ENCODE measurements around the gene LMAN1L. TPM values are rescaled to one million over a fixed set of nuclear protein-coding genes. Genes with fewer than 3 reads are reported as not detected.

The LMAN1L gene
- total RNA-seq, 2 donors from 2014 or later, result 0.82 to 1.6 TPM

DNA sequence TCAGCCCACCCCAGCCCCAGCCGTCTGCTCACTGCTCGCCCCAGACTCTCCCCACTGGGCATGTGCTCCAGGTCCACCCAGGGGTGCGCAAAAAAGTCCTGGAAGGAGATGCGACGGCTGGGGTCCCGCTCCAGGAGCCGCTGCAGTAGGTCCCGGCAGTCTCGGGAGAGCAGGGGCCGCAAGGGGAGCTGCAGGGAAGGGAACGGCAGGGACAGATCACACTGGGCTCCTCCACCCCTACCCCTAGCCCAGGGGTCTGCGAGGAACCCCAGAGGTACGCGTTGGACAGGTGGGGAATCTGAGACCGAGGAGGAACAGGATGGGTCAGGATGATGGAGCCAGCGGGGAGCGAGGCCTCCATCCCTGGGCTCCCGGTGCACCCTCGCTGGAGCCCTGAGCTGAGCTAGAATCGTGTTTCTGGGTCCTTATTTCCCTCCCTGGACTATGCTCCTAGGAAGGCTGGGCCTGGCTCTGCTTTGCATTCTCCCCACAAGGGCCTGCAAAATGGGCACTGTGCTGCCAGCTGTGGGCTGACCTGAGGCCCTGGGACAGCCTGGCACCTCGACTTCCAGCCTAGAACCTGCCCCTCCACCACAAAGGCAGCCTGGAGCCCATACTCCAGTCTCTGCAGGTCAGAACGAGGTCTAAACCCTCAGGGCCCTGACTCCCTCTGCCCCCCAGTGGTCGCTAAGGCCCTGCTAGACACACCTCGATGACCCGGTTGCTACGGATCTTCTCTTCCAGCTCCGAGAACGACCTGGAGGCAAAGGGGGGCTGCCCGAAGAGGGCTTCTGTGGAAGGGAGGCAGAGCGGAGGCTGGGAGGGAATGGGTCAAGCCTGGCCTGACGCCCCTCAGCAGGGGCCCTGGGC is 27.1 kb downstream of the LMAN1L start:
- no peak for ATAC-seq (replicated peaks)
- H3K36me3 Mint-ChIP-seq (ENCODE audit: low read depth), result peaks cover 56% of the 10 kb centered on the region
- no peaks in the 10 kb centered on the region for H3K9me3 Mint-ChIP-seq
- H3K27me3 Mint-ChIP-seq, result no peaks in the 10 kb centered on the region
- H3K27ac Mint-ChIP-seq, result no peak overlapping the region
- H3K4me3 Mint-ChIP-seq, result no peak overlapping the region
- peaks cover 23% of the 10 kb centered on the region for H3K4me1 Mint-ChIP-seq

DNA sequence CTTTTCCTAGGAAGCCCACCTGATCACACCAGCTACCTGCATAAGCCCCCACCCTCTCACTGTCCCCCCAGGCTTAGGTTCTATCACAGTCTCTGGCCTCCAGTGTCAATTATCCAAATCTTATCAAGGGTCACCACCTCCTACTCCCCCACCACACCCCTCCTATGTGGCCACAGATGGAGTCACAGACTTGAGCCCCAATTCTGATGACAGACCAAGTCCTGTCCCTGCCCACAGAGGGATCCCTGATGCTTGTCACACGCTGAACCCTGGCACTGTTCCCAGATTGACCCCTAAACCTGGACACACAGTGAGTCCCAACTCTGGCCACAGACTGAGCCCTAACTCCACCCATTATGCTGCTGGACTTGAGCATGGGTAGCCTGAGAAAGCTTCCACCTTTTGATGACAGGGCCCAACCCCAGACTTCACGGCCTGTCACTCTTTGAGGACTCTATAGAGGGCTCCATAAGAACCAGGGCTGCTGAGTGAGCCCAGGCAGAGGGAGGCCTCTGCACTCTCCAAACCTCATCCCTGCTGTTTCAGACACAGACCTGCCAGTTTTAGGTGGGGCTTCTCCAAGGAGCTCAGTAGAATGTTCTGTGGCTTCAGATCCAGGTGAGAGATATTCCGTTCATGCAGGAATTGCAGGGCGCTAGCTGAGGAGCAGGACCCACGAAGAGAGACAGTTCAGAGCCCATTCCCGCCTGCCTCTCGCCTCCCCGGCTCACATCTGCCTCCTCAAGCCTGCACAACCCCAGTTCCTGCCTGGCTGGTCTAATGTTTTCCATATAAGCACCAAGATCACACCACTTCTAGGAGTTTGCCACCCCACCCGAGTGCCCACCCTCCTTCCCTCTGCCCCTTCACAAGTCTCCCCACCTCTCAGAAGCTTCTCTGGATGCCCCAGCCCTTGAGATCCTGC is 28.5 kb downstream of the LMAN1L start:
- H3K4me3 Mint-ChIP-seq, result peak overlapping the region; percentile 83
- peaks cover 24% of the 10 kb centered on the region for H3K4me1 Mint-ChIP-seq
- peak overlapping the region; percentile 80 for H3K27ac Mint-ChIP-seq
- H3K9me3 Mint-ChIP-seq, result no peaks in the 10 kb centered on the region
- no peaks in the 10 kb centered on the region for H3K27me3 Mint-ChIP-seq
- H3K36me3 Mint-ChIP-seq (ENCODE audit: low read depth), result peaks cover 60% of the 10 kb centered on the region
- no peak for ATAC-seq (replicated peaks)

DNA sequence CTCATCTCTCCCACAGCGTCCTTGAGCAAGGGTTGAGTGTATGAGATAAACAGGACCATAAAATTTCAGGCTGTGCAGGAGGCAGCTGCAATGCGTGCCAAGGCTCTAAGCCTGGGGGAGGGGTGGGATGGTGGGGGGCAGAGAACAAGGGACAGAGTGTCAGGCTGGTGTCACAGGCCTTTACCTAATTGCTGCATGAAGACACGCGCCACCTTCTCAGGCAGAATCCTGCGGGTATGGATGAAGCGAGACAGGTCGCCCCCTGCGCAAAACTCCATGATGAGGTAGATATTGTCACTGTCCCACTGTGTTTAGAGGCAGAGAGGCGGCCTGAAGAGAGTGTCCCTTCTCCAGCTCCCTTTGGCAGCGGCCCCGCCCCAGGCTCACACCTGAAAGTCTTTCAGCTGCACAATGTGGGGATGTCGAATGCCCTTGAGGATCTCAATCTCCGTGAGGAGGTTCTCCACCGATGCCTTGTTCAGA is 29.3 kb downstream of the LMAN1L start:
- Mint-ChIP-seq H3K4me1 (peaks cover 24% of the 10 kb centered on the region), H3K27ac (peak overlapping the region; percentile 80), H3K4me3 (peak overlapping the region; percentile 83), H3K9me3 (no peaks in the 10 kb centered on the region), H3K36me3 (ENCODE audit: low read depth) (peaks cover 63% of the 10 kb centered on the region), H3K27me3 (no peaks in the 10 kb centered on the region)
- no peak for ATAC-seq (replicated peaks)

DNA sequence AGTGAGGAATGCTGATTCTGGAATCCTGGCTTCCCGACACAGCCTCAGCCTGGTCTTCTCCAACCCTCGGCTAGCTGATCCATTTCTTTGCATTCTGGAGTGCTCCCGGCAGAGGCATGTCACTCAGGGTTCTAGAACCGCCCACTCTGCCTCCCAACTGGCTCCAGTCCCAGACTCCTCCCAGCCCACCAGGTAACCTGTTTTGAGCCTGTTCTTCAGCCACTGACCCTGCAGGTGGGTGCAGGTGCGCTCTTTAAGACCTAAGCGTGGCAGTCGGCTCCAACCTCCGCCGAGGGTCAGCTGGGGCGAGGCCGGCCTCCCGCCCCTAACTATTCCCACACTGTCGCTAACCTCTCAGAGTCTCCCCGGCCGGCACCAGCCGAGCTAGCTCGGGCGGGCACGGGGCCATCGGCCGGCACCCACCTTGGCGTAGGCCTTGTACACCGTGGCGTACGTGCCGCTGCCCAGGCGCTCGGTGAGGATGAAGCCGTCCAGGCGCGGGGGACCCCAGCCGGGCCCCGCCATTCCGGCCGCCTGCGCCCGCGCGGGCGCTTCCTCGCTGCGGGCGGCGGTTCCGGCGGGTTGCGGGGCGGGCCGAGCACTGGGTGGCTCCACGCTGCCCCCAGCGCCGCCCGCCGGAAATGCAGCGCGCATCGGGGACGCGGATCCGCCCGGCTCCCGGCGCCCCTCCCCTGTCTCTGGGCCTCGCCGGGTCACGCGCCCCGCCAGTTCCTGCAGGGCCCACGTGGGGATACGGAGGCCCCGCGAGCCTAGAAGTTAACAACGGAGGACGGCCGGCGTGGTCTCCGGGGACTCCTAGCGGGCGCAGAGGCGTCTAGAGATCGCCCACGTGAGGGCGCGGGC is 30.2 kb downstream of the LMAN1L start, which contains the start of gene ULK3:
Gene ULK3, minus strand, starts transcription at position 576 of the 864 bp plus-strand sequence. Its CDS starts 51 bp downstream, at position 525.
- Mint-ChIP-seq H3K27ac (peak within 1 kb of the TSS; percentile 92), H3K9me3 (no peaks in the 10 kb centered on the region), H3K36me3 (ENCODE audit: low read depth) (peaks cover 63% of the 10 kb centered on the region), H3K4me3 (peak within 1 kb of the TSS; percentile 83), H3K27me3 (no peaks in the 10 kb centered on the region), H3K4me1 (peaks cover 24% of the 10 kb centered on the region)
- ATAC-seq (replicated peaks), result peak; percentile 84

DNA sequence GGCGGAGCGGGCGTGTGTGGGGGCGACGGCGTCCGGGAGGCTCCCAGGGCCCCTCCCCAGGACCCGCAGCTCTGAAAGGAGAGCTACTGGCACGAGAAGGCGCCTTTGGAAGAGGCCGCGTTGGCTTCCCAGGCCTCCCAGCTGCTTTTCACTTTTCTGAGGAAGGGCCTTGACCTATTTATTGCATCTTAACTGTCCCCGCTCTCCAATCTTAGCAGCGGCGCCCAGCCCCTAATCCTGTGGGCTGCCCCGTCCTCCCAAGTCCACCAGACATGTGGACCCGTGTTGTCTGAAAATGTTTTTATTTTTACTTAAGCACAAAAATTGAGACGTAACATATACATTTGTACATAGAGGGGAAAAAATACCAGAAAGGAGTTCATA is 30.8 kb downstream of the LMAN1L start:
- H3K27ac Mint-ChIP-seq, result peak overlapping the region; percentile 80
- ATAC-seq (replicated peaks), result no peak
- peak overlapping the region; percentile 83 for H3K4me3 Mint-ChIP-seq
- peaks cover 24% of the 10 kb centered on the region for H3K4me1 Mint-ChIP-seq
- peaks cover 68% of the 10 kb centered on the region for H3K36me3 Mint-ChIP-seq (ENCODE audit: low read depth)
- H3K9me3 Mint-ChIP-seq, result no peaks in the 10 kb centered on the region
- no peaks in the 10 kb centered on the region for H3K27me3 Mint-ChIP-seq

DNA sequence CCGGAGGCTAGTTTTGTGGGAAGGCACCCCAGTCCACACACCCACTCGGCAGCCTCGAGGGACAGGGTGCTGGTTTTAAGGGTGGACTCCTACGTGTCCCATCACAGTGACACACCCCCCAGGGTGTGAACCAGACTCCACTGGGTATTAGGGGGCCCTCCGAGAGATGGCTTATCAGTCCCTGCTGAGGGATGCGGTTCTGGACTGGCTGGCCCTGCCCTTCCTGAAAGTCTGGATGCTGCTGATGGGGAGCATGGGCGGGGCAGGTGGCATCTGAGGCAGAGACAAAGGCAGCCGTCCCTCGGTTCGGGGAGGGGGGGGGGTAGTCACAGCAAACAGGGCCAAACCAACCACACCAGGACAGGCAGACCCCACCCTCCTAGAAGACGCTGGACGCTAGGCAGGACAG is 31.3 kb downstream of the LMAN1L start:
- ATAC-seq (replicated peaks), result no peak
- H3K36me3 Mint-ChIP-seq (ENCODE audit: low read depth), result peaks cover 71% of the 10 kb centered on the region
- peak overlapping the region; percentile 92 for H3K27ac Mint-ChIP-seq
- peak overlapping the region; percentile 83 for H3K4me3 Mint-ChIP-seq
- no peaks in the 10 kb centered on the region for H3K9me3 Mint-ChIP-seq
- peaks cover 24% of the 10 kb centered on the region for H3K4me1 Mint-ChIP-seq
- no peaks in the 10 kb centered on the region for H3K27me3 Mint-ChIP-seq

DNA sequence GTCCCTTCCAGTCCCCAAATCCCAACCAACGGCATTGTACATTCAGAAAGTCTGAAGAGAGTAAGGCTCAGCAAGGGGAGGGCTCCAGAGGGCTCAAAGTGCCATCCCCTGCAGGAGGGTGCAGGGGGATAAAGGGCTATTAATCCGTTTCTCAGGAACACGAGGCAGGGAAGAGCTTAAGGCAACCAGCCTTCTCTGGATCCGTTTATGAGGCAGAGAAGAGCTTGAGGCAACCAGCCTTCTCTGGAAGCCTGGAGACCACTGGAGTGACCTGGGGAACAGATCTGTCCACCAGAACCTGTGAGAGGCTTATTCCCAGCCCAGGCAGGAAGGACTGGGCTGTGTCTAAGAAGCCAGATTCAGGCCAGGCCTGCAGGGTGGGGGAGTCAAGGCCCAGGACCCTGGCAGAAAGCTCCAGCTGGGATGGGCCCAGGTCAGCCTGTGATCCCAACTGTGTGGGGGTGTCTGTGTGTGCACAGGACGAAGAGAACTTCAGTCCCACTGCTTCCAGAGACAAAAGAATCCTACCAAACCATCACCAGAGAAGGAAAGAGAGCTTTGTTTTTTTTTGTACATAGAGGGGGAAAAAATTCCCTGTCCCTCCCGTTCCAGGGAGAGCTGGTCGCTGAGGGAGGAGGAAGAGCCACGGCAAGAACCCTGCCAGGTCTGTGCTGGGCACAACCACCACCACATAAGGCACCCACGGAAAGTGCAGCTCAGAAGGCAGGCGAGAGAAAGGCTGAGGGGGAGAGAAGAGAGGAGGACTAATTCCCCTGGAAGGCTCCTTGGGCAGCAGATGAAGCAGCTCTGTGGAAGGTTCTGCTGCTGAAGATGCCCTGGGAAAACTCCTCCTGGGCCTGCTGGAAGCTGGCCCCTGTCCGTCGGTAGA is 31.9 kb downstream of the LMAN1L start:
- Mint-ChIP-seq H3K9me3 (no peaks in the 10 kb centered on the region), H3K4me1 (peaks cover 24% of the 10 kb centered on the region), H3K27ac (peak overlapping the region; percentile 92), H3K36me3 (ENCODE audit: low read depth) (peaks cover 71% of the 10 kb centered on the region), H3K4me3 (peak overlapping the region; percentile 83), H3K27me3 (no peaks in the 10 kb centered on the region)
- ATAC-seq (replicated peaks), result peak; percentile 10

DNA sequence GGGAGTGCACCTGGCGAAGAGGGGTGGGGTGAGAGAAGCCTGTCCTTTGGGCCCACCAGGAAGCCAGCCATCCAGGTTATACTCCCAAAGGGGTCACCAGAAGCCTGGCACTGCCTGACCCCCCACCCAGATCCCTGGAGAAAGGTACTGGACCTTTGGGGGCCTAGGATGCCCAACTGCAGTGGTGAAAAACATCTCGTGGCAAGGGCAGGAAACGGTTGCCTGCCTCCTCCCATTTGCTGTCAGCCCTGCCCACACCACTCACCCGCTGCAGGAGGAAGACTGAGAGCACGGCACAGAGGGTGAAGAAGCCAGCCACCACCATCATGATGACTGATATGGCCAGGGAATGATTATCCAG is 32.6 kb downstream of the LMAN1L start:
- ATAC-seq (replicated peaks), result peak; percentile 72
- Mint-ChIP-seq H3K4me3 (peak overlapping the region; percentile 83), H3K9me3 (no peaks in the 10 kb centered on the region), H3K27ac (peak overlapping the region; percentile 92), H3K27me3 (no peaks in the 10 kb centered on the region), H3K4me1 (peaks cover 24% of the 10 kb centered on the region), H3K36me3 (ENCODE audit: low read depth) (peaks cover 76% of the 10 kb centered on the region)

DNA sequence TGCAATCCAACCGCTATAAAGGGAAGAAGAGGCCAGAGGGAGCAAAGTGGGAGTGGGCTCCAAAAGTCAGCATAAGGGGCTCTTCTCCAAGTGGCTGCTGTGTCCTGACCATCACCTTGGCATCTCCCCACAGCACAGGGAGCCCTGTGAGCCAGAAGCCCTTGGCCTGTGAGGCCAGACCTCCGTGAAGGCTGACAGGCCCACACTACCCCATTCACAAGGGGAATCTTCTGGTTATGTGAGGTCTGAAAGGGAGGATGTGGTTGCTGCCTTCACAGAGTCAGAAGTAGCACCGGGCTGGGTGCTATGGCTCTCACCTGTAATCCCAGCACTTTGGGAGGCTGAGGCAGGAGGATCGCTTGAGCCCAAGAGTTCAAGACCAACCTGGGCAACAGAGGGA is 32.9 kb downstream of the LMAN1L start:
- H3K36me3 Mint-ChIP-seq (ENCODE audit: low read depth), result peaks cover 79% of the 10 kb centered on the region
- H3K27me3 Mint-ChIP-seq, result no peaks in the 10 kb centered on the region
- H3K9me3 Mint-ChIP-seq, result no peaks in the 10 kb centered on the region
- peaks cover 24% of the 10 kb centered on the region for H3K4me1 Mint-ChIP-seq
- ATAC-seq (replicated peaks), result peak; percentile 22
- H3K4me3 Mint-ChIP-seq, result peak overlapping the region; percentile 83
- peak overlapping the region; percentile 92 for H3K27ac Mint-ChIP-seq

DNA sequence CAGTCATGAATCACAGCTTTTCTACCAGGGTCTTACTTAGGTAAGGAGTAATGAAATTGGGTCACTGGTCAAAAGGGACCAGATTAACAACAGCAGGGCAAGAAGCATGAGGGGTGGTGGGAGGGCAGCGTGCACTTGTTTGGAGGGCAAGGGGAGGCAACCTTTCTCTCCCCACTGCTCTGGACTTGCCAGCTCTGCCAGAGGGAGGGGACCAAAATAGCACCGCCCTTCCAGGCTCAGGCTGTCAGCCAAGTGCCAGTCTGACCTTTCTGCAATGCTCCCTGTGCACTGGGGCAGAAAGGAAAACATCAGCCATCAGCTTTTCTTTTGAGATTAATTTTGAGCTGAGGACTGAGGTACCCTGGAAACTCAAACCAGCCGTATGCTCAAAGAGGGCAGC is 34.8 kb downstream of the LMAN1L start:
- peaks cover 85% of the 10 kb centered on the region for H3K36me3 Mint-ChIP-seq (ENCODE audit: low read depth)
- peaks cover 12% of the 10 kb centered on the region for H3K4me1 Mint-ChIP-seq
- no peak for ATAC-seq (replicated peaks)
- H3K27me3 Mint-ChIP-seq, result no peaks in the 10 kb centered on the region
- H3K4me3 Mint-ChIP-seq, result no peak overlapping the region
- no peaks in the 10 kb centered on the region for H3K9me3 Mint-ChIP-seq
- peak overlapping the region; percentile 63 for H3K27ac Mint-ChIP-seq

DNA sequence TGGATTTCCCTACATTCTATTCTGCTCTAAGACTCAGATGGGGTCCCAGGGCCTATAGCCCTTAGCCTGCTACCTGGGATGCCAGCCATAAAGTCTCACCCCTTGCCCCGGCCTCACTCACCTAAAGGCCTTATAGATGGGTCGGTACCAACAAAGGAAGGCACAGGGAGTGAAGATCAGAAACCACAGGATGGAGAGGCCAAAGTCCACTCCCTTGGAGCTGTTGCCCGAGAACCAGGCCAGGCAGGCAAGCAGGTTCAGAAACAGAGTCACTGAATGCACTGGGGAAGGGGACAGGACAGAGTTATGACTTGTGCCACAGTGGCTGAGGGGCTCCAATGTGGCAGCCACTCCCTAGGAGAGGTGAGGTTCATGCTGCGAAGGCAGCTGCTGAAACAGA is 37.8 kb downstream of the LMAN1L start:
- no peak for ATAC-seq (replicated peaks)
- peaks cover 88% of the 10 kb centered on the region for H3K36me3 Mint-ChIP-seq (ENCODE audit: low read depth)
- no peaks in the 10 kb centered on the region for H3K27me3 Mint-ChIP-seq
- peaks cover 2% of the 10 kb centered on the region for H3K4me1 Mint-ChIP-seq
- no peak overlapping the region for H3K4me3 Mint-ChIP-seq
- no peak overlapping the region for H3K27ac Mint-ChIP-seq
- no peaks in the 10 kb centered on the region for H3K9me3 Mint-ChIP-seq

DNA sequence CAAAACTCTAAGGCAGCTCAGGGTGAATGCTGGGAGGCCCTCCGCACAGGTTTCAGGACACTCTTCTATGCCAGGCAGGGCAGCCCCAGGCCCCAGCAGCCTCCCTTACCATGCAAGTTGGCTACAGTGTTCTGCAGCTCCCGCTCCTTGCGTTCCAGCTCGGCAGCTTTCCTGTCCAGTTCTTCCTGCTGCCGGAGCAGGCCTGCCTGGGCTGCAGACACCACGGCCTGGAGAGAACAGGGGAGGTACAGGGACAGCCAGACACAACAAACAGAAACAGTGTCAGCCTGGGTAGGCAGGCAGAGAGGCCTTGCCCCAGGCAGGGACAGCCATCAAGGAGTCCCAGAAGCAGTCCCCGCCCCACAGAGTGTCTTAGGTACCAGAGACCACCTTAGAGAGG is 39.3 kb downstream of the LMAN1L start:
- H3K9me3 Mint-ChIP-seq, result no peaks in the 10 kb centered on the region
- no peaks in the 10 kb centered on the region for H3K27me3 Mint-ChIP-seq
- peaks cover 74% of the 10 kb centered on the region for H3K36me3 Mint-ChIP-seq (ENCODE audit: low read depth)
- H3K4me1 Mint-ChIP-seq, result peaks cover 3% of the 10 kb centered on the region
- ATAC-seq (replicated peaks), result no peak
- H3K27ac Mint-ChIP-seq, result peak overlapping the region; percentile 52
- no peak overlapping the region for H3K4me3 Mint-ChIP-seq

DNA sequence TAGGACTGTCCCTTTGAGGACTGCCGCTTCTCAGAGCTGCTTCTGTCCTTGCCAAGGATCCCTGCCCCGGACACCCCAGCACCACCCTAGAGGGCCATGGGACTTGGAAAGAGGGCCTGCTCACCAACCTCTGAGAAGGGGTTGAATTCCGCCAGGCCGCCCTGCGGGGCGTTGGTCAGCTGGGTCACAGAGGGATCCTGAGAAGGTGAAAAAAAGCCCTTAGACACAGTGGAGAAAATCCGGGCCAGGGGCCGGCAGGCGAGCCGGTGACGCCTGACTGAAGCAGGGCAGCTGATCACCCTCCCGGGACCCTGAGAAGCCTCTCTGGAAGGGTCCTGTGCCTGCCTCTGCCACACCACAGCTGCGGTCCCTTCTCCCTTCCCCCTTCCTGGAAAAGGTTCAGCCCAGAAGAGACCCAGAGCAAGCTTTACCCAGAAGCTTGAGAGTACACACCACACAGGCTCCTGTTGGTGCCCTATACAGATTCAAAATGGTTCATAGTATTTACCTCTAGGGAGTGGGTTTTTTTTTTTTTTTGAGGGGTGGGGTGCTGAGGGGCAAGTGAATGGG is 41.9 kb downstream of the LMAN1L start:
- Mint-ChIP-seq H3K27me3 (no peaks in the 10 kb centered on the region), H3K4me1 (peaks cover 14% of the 10 kb centered on the region), H3K4me3 (no peak overlapping the region), H3K9me3 (no peaks in the 10 kb centered on the region), H3K27ac (no peak overlapping the region), H3K36me3 (ENCODE audit: low read depth) (peaks cover 67% of the 10 kb centered on the region)
- no peak for ATAC-seq (replicated peaks)

All from activated T-helper 17 cell treated with anti-CD3 and anti-CD28 coated beads, Interleukin-2, amount 50 U/mL, for 72 hours (primary cell).